HG03064 (cell line): ENCODE data around the gene COA1.
"Not testable (repeated sequence)": the region's sequence is repeated elsewhere in the genome, so short reads cannot be mapped to it uniquely, and the experiment has no call there.

Experiments used
- ATAC-seq: cut with Tn5 transposase; IDR thresholded peaks from one replicate; pipeline ENCODE4 v1.9.1; 2021; ENCODE audit warnings: low read depth; ENCODE audit not compliant: unreplicated experiment

The COA1 gene

DNA sequence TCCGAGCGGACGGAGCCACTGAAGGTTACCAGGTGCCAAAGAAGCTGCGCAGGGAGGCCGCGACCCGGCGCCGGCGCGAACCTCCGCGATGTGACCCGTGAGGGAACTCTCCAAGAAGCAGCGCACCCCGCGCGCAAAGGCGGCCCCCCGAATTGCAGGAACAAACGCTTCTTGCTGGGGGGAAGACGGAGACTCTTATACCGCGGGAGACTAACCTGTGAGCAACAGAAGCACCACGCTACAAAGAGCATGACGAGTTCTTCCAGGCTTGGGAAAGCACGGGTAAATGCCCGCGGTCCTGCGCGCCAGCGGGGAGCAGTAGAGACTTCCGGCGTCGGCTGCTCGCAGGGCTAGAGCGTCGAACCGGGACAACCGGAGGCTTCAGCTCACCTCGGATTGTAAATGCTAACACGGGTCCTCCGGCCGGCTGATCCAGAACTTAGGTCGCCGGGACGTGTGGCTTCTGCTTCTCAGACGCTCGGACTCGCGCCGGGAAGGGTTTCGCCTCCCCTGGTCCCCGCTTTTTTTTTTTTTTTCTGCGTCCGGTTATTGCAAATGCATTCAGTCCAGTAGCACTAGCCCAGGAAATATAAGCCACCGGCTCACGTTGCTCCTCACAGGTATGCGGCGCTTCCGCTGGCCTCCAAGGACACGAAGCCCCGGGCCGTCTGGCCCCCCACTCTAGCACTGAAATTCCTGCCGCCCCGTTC is at the start of gene COA1:
COA1 (minus strand) TSS at position 310 of the 710 bp plus-strand sequence. CDS start 80,909 bp downstream, outside the sequence.
- ATAC-seq: peak; percentile 79

- ATAC-seq: not testable (repeated sequence)
Observed at GRCh38 chr7:43778293-43779044, 49.1 kb upstream of the COA1 start.

- not testable (repeated sequence) for ATAC-seq
Observed at GRCh38 chr7:43775255-43775654, 45.9 kb upstream of the COA1 start.

DNA sequence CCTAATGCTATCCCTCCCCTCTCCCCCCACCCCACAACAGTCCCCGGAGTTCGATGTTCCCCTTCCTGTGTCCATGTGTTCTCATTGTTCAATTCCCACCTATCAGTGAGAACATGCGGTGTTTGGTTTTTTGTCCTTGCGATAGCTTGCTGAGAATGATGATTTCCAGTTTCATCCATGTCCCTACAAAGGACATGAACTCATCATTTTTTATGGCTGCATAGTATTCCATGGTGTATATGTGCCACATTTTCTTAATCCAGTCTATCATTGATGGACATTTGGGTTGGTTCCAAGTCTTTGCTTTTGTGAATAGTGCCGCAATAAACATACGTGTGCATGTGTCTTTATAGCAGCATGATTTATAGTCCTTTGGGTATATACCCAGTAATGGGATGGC is 43.9 kb upstream of the COA1 start:
- ATAC-seq: not testable (repeated sequence)

- no peak for ATAC-seq
Observed at GRCh38 chr7:43771573-43771972, 42.2 kb upstream of the COA1 start.

DNA sequence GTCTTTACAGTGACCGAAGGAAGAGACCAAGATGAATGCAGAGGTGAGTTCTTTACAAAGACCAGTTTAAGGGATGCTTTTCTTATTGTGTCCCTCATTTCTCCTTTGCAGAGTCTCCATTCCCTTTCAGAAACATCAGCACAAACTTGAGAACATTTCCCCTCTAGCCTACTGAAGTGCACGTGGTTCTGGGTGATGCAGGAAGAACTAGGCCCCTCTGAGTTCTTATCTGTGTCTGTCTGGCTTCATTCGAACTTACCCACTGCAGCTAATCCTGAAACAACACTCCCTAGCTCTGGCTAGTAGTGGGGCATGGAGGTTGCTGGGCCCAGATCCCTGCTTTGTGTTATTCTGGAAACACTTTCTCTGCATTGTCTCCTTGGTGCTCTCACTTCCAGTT is 41.8 kb upstream of the COA1 start:
- no peak for ATAC-seq

- ATAC-seq: no peak
Observed at GRCh38 chr7:43769791-43770465, 40.6 kb upstream of the COA1 start.

DNA sequence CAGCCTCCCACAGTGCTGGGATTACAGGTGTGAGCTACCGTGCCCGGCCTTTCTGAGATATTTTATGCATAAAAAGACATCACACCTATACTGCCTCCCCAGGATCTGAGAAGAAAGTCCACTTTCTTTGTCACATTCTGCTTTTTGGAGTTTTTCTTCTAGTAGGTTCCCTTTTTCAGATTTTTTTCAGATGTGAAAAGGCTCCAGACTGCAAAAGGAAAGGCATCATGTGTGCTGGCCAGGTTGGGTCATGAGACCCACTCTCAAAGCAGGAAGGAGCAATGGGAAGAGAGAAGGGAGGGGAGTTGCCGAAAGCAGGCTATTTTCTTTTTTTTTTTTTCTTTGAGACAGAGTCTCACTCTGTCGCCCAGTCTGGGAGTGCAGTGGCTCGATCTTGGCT is 40.0 kb upstream of the COA1 start:
- no peak for ATAC-seq

DNA sequence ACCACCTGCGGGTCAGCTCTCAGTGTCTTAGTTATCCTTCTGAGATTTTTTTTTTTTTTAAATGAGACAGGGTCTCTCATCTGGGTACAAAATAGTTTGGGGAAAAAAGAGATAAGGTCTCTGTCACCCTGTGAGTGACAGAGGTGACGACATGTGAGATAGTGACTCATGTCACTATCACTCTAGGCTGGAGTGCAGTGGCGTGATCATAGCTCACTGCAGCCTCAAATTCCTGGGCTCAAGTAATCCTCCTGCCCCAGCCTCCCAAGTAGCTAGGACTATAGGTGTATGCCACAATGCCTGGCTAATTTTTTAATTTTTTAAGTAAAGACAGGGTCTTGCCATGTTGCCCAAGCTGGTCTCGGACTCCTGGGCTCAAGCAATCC is 39.6 kb upstream of the COA1 start:
- ATAC-seq: no peak

GRCh38 chr7:43768201-43768886 is 39.0 kb upstream of the COA1 start:
- no peak for ATAC-seq

DNA sequence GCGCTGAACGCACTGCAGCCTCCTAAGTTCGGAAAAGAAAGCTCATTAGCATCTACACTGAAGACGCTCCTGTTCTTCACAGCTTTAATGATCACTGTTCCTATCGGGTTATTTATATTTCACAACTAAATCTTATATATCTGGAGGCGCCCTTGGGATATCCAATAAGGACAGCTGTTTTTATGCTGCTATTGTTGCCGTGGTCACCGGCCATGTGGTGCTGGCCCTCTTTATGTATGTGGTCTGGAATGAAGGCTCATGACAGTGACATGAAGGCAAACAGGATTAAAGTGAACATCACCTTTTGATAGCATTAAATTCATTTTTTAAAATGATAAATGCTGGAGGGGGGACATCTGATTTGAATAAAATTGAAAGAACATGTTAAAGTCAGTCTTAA is 38.0 kb upstream of the COA1 start:
- no peak for ATAC-seq

- no peak for ATAC-seq
Observed at GRCh38 chr7:43766564-43766963, 37.2 kb upstream of the COA1 start.

DNA sequence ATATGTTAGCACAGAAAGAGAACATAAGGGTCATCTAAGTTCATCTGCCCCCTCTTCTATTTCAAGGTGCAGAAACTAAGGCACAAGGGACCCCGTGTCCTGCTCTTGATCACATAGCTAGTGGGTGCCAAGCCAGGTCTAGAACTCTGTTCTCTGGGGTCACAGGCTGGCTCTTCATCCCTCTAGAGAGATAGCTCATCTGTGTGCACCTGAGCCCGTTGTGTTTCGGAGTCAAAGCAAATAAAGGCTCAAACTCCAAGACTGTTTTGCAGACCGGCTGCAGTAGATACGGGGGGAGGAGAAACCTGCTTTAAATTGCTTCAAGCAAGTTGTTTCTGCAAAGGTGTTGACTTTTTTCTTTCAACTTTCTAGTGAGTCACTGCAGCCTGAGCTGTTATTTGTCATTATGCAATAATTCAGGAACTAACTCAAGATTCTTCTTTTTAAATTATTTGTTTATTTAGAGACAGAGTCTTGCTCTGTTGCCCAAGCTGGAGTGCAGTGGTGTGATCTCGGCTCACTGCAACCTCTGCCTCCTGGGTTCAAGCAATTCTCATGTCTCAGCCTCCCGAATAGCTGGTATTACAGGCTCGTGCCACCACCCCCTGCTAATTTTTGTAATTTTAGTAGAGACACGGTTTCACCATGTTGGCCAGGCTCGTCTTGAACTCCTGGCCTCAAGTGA is 35.6 kb upstream of the COA1 start:
- no peak for ATAC-seq

DNA sequence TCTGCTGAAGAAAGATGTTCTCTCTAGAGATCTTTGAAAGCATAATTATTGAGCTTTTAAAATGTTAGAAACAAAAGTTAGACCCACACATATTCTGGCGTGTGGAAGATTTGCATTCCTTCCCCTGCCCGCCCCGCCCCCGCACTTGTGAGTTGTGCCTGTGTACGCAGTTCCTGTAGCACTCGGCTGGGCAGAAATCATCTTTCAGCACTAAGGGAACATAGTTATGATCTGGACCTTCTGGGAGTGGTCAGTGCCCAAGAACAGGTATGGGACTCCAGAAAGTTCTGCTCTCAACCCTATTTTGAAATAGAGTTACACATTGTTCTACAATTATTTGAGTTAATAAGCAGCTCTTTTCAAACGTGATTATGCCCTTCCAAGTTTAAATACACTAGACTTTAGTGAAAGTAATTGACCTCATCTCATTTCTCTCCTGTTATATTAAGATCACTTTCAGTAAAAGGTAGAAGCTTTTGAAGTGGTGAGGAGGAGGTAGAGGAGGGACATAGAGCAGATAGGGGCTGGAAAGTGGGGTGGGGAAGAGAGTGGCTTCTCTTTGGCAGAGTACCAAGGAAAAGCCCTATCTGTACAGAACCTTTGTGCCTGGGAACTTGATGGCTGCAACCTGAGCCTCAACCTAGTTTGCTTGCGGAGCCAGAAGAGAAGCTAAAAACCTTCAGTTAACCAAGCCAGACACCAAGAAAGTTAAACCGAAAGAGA is 34.9 kb upstream of the COA1 start:
- no peak for ATAC-seq

DNA sequence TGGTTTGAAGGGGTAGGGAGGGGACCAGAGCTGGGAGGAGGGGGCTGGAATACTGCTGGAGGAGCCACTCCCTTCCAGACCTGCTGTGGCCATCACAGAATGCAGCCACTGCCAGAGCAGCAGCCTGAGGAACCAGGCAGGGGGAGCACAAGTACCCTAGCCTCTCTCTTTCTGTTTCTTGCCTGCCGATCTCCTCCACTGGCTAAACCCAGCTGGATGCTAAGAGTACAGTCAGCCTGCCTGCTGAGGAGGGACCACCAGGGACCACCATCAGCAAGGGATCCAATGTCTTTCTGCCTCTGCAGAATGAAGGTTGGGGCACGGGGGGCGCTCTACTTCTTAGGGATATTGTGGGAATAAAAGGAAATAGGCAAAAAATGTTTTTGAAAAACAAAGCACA is 33.9 kb upstream of the COA1 start:
- ATAC-seq: no peak

DNA sequence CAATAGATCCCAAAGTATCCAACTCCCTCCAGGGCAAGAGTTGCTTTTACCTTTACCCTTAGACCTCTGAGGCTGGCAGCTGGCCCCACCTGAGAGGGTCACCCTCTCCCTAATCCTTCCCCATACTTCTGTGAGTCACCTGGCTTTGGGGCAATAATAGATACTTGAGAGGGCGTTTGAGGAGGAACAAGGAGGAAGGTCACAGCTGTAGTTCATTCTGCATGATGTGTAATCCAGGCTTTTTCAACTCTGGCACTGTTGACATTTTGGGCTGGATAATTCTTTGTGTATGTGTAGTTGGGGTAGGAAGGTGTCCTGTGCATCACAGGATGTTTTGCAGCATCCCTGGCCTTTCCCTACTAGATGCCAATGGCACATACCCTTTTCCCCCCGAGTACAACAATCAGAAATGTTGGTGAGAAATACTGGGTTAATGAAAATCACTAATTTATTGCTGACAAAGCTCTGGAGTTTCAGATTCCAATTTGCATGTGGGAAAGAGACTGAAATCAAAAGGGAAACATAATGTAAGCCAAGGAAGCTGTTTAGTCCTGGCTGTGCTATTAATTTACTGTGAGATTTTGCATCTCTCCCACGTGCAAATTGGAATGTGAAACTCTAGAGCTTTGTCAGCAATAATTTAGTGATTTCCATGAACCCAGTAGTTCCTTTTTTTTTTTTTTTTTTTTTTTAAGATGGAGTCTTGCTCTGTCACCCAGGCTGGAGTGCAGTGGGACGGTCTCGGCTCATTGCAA is 32.8 kb upstream of the COA1 start:
- no peak for ATAC-seq

GRCh38 chr7:43761382-43761781 is 32.1 kb upstream of the COA1 start:
- ATAC-seq: no peak

GRCh38 chr7:43760861-43761260 is 31.5 kb upstream of the COA1 start:
- ATAC-seq: no peak
